AG04450 (cell line): Measurements from ENCODE around the gene SMAD7. TPM values are rescaled to one million over a fixed set of nuclear protein-coding genes. Genes with fewer than 3 reads are reported as not detected.

ENCODE experiments used
- CTCF ChIA-PET: fragments of 300-600, 350-600 bp; formaldehyde crosslinking; extraction: SDS; loops from one replicate; lab custom pipeline; 2022; ENCODE audit warnings: antibody characterized with exemption, inconsistent platforms; lab: Charles Lee
- POLR2A ChIA-PET: fragments of 350-600 bp; formaldehyde crosslinking; extraction: SDS; loops from one replicate; lab custom pipeline; 2021; ENCODE audit warnings: antibody characterized with exemption, inconsistent platforms; lab: Yijun Ruan, JAX
- DNase-seq: peaks from one replicate; pipeline ENCODE4 v3.0.0-alpha.2; 2011; ENCODE audit warnings: low read depth, low spot score
- H3K27ac ChIP-seq: one replicate; pipeline ENCODE4 v1.5.1; 2012; ENCODE audit warnings: low read depth, low read length, control low read depth
- H3K27me3 ChIP-seq: one replicate; pipeline ENCODE4 v1.6.0; 2012; ENCODE audit warnings: low read length; ENCODE audit not compliant: control insufficient read depth, insufficient read depth
- H3K4me3 ChIP-seq: 2 replicates; pipeline ENCODE4 v1.5.1; 2011; ENCODE audit warnings: mild to moderate bottlenecking, low read depth, low read length, control low read depth
- H3K9me3 ChIP-seq: 2 replicates; pipeline ENCODE4 v1.5.1; 2012; ENCODE audit warnings: low read length; ENCODE audit not compliant: control insufficient read depth, insufficient read depth
- polyA minus RNA-seq: library from RNA; depleted of rRNA, polyadenylated mRNA; stranded (reverse); fragments of >200 nt; gene quantifications from 2 replicates; pipeline ENCODE4 v1.2.3, GENCODE V29; 2011; rRNA and poly(A)+ RNA removed
- polyA plus RNA-seq: library from polyadenylated mRNA; depleted of rRNA; stranded (reverse); fragments of >200 nt; gene quantifications from 2 replicates; pipeline ENCODE4 v1.2.3, GENCODE V29; 2011; rRNA removed
- TF ChIP-seq, protein P1 (sequence below): IDR thresholded peaks from 2 replicates; pipeline ENCODE4 v1.5.1; 2011; ENCODE audit warnings: low read depth, low read length, control low read depth, inconsistent platforms

SMAD7 gene, protein sequence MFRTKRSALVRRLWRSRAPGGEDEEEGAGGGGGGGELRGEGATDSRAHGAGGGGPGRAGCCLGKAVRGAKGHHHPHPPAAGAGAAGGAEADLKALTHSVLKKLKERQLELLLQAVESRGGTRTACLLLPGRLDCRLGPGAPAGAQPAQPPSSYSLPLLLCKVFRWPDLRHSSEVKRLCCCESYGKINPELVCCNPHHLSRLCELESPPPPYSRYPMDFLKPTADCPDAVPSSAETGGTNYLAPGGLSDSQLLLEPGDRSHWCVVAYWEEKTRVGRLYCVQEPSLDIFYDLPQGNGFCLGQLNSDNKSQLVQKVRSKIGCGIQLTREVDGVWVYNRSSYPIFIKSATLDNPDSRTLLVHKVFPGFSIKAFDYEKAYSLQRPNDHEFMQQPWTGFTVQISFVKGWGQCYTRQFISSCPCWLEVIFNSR
- polyA plus RNA-seq: 7.4 and 8.0 TPM in 2 replicates
- 19.6 and 24.1 TPM in 2 replicates for polyA minus RNA-seq

DNA sequence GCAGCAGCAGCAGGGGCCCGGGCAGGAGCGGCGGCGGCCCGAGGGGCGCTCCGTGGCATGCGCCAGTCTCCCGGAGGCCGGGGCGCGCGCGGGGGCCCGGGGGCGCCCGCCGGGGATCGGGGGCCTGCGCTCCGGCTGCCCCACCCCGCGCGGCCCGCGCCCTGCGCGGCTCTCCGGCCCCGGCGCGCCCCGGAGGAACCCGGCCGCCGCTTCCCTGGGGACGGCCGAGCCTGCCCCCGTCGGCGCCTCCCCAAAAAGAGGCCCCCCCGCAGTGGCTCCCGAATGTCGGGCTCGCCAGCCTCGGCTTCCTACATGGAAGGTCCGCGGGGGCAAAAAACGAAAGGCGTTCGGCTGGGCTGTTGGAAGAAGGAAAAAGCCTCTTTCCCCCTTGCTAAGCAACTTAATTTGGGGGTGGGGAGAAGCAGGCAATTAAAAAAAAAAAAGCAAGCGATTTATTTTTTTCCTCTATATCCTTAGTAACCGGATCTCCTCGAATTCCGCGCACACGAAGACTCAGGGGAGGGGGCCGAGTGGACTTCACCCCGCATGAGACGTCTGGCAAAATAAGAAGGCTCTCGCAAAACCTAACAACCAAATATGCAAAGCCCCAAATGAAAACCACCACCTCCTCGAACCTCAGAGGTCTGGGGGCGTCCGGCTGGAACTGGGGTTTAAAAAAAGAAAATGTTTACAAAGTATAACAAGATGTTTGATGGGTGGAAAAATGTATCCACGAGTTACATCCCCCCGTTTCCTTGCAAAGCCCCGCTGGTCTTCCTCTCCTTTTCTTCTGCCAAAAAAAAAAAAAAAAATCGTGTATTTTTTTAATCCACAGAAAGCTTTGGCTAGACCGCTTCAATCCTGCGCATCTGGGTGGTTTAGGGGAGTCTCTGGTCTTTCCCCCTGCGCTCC, at the start of gene SMAD7:
Gene SMAD7 (minus strand): TSS at position 430 of the 912 bp plus-strand sequence. CDS start 541 bp downstream, outside the sequence.
- TF ChIP-seq, protein P1, sequence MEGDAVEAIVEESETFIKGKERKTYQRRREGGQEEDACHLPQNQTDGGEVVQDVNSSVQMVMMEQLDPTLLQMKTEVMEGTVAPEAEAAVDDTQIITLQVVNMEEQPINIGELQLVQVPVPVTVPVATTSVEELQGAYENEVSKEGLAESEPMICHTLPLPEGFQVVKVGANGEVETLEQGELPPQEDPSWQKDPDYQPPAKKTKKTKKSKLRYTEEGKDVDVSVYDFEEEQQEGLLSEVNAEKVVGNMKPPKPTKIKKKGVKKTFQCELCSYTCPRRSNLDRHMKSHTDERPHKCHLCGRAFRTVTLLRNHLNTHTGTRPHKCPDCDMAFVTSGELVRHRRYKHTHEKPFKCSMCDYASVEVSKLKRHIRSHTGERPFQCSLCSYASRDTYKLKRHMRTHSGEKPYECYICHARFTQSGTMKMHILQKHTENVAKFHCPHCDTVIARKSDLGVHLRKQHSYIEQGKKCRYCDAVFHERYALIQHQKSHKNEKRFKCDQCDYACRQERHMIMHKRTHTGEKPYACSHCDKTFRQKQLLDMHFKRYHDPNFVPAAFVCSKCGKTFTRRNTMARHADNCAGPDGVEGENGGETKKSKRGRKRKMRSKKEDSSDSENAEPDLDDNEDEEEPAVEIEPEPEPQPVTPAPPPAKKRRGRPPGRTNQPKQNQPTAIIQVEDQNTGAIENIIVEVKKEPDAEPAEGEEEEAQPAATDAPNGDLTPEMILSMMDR: no peak
- Histone ChIP-seq H3K27me3 (no peaks in the 10 kb centered on the region), H3K27ac (peak within 1 kb of the TSS; percentile 11), H3K9me3 (no peaks in the 10 kb centered on the region; the same call in 1 of the 2 replicates), H3K4me3 (peak within 1 kb of the TSS; percentile 83)
- CTCF ChIA-PET: interaction anchor here (1.0 to 1.8 kb wide), 2 partner anchors 91 to 92 kb away, joined by 3 to 8 read pairs; no protein-coding TSS in a partner anchor
- POLR2A ChIA-PET: interaction anchor here (0.6 to 2.1 kb wide), 6 partner anchors 12 to 210 kb away, joined by 3 to 11 read pairs (median 4); no protein-coding TSS in a partner anchor
- no peak for DNase-seq

DNA sequence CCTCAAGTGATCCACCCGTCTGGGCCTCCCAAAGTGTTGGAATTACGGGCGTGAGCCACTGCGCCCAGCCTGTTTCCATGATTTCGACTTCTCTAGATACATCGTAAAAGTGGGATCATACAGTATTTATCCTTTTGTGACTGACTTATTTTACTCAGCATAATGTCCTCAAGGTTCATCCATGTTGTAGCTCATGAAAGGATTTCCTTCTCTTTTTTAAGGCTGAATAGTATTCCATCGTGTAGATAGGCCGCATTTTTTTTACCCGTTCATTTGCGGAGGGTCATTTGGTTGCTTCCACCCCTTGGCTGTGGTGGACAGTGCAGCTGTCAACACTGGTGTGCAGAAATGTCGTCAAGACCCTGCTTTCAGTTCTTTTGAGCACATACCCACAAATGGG, 48.8 kb upstream of the SMAD7 start:
- ChIA-PET CTCF (no interaction called here), POLR2A (no interaction called here)
- Histone ChIP-seq H3K9me3 (no peaks in the 10 kb centered on the region), H3K27me3 (no peaks in the 10 kb centered on the region), H3K27ac (no peak overlapping the region), H3K4me3 (no peak overlapping the region)
- TF ChIP-seq, protein P1: no peak
- no peak for DNase-seq

DNA sequence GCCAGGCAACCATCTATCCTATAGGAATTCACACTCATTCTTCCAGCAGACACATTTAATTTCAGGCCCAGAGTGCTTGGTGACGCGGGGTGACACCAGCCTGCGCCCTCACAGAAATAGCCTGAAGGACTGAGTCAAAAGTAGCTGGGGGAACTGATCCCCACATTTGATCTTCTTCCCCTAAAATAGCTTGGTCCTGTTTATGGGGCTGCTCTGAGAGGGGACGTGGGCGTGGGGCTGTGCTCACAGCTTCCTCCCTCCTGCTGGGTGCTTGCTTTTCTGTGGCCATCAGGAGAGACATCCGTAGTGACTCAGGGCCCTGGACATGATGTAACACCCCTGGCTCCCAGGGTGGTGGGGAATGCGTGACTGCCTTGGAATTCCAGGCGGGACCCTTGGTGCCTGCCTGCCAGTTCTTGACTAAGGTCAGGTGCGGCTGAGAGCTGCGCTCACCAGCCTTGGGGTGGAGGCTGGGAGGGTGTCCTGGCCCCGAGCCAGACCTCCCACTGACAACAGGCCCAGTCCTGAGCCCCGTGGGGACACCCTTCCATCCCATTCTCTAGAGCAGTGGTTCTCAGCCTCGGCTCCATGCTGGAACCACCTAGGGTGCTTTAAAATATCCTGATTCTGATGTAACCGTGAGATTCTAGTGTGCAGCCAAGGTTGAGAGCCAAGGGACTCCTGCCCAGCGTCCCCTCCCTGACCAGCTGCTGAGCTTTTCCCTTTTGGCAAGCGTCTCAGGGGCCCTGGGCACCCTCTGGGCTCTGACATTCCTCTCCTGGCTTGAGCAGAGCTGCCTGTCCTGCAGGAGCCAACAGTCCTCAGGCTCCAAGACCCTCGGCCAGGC, 47.4 kb upstream of the SMAD7 start:
- H3K9me3 ChIP-seq: no peaks in the 10 kb centered on the region
- H3K27me3 ChIP-seq: no peaks in the 10 kb centered on the region
- H3K4me3 ChIP-seq: no peak overlapping the region
- peak overlapping the region; percentile 61 for H3K27ac ChIP-seq
- ChIA-PET POLR2A (interaction anchor here (0.5 to 2.0 kb wide), 3 partner anchors 9 to 46 kb away, joined by 3 to 8 read pairs (median 5); no protein-coding TSS in a partner anchor), CTCF (interaction anchor here (1.4 kb wide), 1 partner anchor 44 kb away, joined by 3 read pairs; no protein-coding TSS in a partner anchor)
- TF ChIP-seq, protein P1: no peak
- peak; percentile 82 for DNase-seq

DNA sequence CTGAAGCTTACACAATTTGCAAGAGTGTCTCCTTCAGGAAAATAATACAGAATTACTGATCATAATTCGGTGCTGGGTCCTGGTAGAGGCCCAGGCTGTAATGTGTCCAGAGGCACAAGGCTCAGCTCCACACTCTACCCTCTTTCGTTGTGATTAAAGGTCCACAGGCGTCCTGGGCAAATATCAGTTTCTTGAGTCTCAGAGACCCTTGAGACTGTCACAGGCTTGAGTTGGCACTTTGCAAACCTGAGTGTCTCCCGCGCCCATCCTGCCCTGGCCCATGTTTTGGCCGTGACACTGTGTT, 46.9 kb upstream of the SMAD7 start:
- Histone ChIP-seq H3K27me3 (no peaks in the 10 kb centered on the region), H3K4me3 (no peak overlapping the region), H3K27ac (peak overlapping the region; percentile 53), H3K9me3 (no peaks in the 10 kb centered on the region)
- ChIA-PET POLR2A (interaction anchor here (0.5 to 2.0 kb wide), 4 partner anchors 8 to 51 kb away, joined by 3 to 8 read pairs (median 4); no protein-coding TSS in a partner anchor), CTCF (interaction anchor here (0.8 to 1.4 kb wide), 2 partner anchors 34 to 44 kb away, joined by 3 read pairs; no protein-coding TSS in a partner anchor)
- TF ChIP-seq, protein P1: no peak
- no peak for DNase-seq
